ENCODE data around the gene PRKAR2B.
A peak's percentile ranks its signal among the peaks of the same experiment; 100 is the strongest.

Gene PRKAR2B

DNA sequence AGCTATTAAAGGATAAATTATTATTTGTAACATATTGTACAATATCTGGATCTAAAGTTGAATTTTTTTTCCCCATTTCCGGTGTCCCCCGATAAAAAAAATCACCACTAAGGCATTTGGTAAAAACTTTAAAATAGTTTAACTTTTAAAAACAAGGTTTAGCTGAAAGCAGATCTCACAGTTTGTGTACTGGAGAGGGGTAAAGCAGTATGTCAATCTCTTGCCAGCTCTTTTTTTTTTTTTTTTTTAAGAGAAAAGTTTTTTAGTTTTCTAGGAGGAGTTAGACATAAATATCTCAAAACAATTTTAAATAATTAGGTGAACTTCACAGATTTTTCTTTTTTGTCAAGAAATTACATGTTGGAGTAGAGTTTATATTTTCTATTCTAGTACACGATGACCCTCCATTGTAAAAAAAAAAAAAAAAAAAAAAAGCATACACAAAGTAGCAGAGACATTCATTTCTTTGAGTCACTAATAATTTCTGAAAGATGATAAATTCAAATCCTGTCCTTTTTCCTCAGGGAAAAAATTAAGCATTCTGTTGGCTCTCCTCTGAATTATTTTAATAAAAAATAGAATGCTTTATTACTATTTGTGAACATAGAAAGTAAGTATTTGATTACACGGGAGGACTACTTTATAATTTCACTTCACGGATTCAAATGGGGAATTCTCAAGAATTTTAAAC, 122.4 kb downstream of the PRKAR2B start:
- no peak for DNase-seq

- no peak for DNase-seq
Measured at GRCh38 chr7:107167483-107168232, 123.2 kb downstream of the PRKAR2B start.

- DNase-seq = peak; percentile 100
Measured at GRCh38 chr7:107168233-107169119, 124.0 kb downstream of the PRKAR2B start, which contains the start of gene HBP1. Gene HBP1, plus strand, starts transcription at chr7:107169003. Its CDS starts 10,891 bp downstream, at chr7:107179894.

DNA sequence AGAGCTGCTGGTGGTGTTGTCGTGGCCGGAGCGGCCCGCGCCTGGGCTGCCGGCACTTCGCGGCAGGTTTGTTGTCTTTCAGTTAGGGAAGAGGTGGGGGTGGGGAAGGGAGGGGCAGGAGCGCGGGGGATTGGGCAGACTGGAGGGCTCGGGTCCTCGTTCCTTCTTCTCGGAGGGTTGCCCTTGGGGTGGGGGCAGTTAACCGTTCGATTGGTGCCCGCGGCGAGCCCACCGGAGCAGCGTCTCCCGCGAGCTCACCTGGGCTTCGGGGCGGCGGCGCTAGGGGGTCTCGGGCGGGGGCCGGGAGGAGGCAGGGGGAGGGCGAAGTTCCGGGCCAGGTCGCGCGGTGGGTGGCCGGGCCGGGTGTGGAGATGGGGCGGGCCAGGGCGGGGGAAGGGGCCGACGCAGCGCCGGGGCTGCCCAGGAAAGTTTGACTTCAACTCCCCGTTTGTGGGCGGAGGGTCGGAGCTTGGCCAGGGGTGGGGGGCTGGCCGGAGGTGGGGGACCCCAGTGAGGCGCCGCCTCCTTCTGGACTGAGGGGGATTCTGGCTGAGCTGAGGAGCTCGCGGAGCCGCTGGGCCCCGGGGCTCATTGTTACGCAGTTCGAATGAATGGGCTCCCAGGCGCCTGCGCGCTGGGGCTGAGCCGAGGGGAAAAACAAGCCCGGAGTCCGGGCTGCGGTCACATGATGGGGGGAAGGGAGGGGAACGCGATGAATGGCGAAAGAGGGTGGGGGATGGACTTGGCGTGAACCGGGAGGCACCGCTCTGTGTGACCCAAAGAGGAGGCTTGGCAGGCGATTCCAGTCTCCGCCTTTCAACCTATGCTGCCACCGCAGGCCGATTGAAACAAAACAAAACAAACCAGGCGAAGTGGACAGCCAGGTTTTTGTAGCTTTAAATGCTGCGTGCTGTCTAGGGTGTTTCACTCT, 124.9 kb downstream of the PRKAR2B start:
- peak; percentile 83 for DNase-seq

- DNase-seq = no peak
Measured at GRCh38 chr7:107170051-107170915, 125.8 kb downstream of the PRKAR2B start.

DNA sequence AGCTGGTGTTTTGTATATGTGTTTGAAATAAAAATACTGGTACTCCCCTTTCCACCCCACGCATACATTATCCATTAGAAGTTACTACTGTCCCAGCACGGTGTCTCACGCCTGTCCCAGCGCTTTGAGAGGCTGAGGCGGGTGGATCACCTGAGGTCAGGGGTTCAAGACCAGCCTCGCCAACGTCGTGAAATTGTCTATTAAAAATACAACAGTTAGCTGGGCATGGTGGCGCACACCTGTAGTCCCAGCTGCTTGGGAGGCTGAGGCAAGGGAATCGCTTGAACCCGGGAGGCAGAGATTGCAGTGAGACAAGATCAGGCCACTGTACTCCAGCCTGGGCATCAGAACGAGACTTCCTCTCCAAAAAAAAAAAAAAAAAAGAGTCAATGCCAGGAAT, 127.0 kb downstream of the PRKAR2B start:
- no peak for DNase-seq

- DNase-seq = no peak
Measured at GRCh38 chr7:107172276-107173032, 127.9 kb downstream of the PRKAR2B start.

GRCh38 chr7:107173191-107173590, 128.7 kb downstream of the PRKAR2B start:
- no peak for DNase-seq

GRCh38 chr7:107173691-107174406, 129.3 kb downstream of the PRKAR2B start:
- no peak for DNase-seq

DNA sequence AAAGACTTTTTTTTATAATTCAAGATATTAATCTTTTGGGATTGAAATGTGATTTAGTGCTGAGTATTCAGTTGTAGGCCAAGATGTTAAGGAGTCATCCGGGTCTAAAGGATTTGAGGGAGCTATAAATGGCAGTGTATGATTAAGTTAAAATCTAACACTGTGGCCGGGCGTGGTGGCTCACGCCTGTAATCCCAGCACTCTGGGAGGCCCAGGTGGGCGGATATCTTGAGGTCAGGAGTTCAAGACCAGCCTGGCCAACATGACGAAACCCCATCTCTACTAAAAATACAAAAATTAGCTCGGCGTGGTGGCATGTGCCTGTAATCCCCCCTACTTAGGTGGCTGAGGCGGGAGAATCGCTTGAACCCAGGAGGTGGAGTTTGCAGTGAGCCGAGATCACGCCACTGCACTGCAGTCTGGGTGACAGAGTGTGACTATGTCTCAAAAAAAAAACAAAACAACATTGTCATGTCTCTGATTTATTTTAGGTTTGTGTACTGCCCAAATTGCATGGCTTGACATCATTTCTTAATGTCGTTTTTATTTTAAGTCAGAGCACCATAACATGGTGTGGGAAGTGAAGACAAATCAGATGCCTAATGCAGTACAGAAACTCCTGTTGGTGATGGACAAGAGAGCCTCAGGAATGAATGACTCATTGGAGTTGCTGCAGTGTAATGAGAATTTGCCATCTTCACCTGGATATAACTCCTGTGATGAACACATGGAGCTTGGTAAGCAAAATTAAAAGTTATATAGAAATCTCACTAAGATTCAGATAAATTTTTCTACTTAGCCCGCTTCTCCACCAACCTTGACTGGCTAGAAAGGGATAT, 135.0 kb downstream of the PRKAR2B start:
- DNase-seq = no peak

DNA sequence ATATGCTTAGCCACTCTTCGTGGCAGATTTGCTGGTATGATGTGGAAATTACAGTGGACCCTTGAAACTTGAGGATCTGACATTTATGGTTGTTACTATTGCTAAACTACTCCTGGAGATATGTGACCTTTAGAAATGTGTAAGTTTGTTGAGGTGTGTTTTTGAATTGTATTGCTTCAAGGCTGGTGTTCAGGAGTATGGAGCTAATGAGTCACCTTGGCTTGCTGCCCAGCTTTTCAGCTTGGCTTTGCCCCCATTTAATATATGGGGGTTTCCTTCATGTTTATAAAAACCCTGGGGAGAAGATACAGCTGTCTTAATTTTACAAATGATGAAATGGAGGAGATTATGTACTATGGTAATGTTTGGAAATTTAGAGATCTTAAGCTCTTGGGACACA, 135.9 kb downstream of the PRKAR2B start:
- DNase-seq = peak; percentile 25

GRCh38 chr7:107181172-107181571, 136.7 kb downstream of the PRKAR2B start:
- no peak for DNase-seq

- no peak for DNase-seq
Measured at GRCh38 chr7:107185716-107186115, 141.2 kb downstream of the PRKAR2B start.

GRCh38 chr7:107186240-107186639, 141.7 kb downstream of the PRKAR2B start:
- DNase-seq = no peak

- no peak for DNase-seq
Measured at GRCh38 chr7:107187774-107188173, 143.3 kb downstream of the PRKAR2B start.

GRCh38 chr7:107190090-107190489, 145.6 kb downstream of the PRKAR2B start:
- DNase-seq = no peak

DNA sequence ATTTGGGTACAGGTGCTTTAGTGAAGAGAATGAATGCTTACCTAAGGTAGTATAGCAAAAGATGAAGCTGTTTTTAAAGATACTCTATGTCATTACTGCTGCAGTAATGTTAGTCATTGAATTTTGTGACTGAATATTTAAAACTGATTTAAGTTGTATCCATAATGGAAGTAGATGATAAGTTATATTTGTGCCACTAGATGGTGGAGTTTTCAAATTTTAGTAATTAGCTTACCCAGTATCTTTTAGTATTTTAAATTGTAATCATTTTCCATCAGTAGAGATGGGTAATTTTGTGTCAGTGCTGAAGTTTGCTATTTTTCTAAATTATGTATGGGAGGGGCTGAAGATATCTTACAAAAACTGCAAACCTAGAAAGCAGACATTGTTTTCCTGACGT, 149.5 kb downstream of the PRKAR2B start:
- no peak for DNase-seq

DNA sequence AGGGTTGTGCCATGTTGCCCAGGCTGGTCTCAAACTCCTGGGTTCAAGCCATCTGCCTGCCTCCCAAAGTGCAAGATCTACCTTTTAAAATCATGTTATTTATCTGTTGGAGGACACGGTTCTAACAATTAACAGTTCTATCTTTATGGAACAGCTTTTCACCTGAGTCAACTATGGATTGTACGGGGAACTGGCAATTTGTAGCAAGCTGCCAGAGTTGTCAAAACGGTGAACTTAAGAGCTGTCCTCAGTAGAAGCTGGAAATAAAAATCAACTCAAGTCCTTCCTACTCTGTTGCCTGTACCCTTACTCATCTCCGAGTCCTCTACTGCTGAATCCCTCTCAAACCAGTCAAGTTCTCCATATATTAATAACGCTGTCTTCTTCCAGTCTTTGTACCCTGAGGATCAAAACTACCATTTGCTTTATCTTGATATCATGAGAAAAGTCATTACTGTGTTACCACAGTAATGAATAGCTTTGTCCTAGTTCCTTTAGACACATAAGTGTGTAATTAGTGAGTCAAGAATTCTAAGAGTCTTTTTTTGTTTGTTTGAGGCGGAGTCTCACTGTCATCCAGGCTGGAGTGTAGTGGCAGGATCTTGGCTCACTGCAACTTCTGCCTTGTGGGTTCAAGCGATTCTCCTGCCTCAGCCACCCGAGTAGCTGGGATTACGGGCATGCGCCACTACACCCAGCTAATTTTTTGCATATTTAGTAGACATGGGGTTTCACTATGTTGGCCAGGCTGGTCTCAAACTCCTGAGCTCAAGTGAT, 152.5 kb downstream of the PRKAR2B start:
- no peak for DNase-seq

All from NCI-H1694 (cell line).